ENCODE results near the gene DNAH11. TPM values are rescaled to one million over a fixed set of nuclear protein-coding genes. Genes with fewer than 3 reads are reported as not detected.

DNAH11 gene
- total RNA-seq, 1 donor from 2014 or later = 3.4 TPM

GRCh38 chr7:21616796-21617436 lies 74.1 kb downstream of the DNAH11 start:
- intact Hi-C loops (cut with DNase I) = no loop called here
- Histone ChIP-seq H3K9me3 (no peaks in the 10 kb centered on the region), H3K4me1 (no peaks in the 10 kb centered on the region), H3K27me3 (no peaks in the 10 kb centered on the region), H3K27ac (peak overlapping the region; percentile 81), H3K36me3 (no peaks in the 10 kb centered on the region), H3K4me3 (no peak overlapping the region)
- ATAC-seq (peak; percentile 88), DNase-seq (no peak)
- no peak for TF ChIP-seq CTCF (IDR thresholded peaks at IDR 0.05)

GRCh38 chr7:21617513-21617912 lies 74.7 kb downstream of the DNAH11 start:
- ATAC-seq (peak; percentile 47), DNase-seq (no peak)
- no peaks in the 10 kb centered on the region for H3K27me3 ChIP-seq
- H3K4me3 ChIP-seq = no peak overlapping the region
- H3K4me1 ChIP-seq = no peaks in the 10 kb centered on the region
- H3K9me3 ChIP-seq = no peaks in the 10 kb centered on the region
- intact Hi-C loops (cut with DNase I) = no loop called here
- H3K27ac ChIP-seq = peak overlapping the region; percentile 81
- no peaks in the 10 kb centered on the region for H3K36me3 ChIP-seq
- no peak for TF ChIP-seq CTCF (IDR thresholded peaks at IDR 0.05)

- Histone ChIP-seq H3K4me3 (no peak overlapping the region), H3K4me1 (no peaks in the 10 kb centered on the region), H3K9me3 (no peaks in the 10 kb centered on the region), H3K27ac (peak overlapping the region; percentile 81), H3K36me3 (no peaks in the 10 kb centered on the region), H3K27me3 (no peaks in the 10 kb centered on the region)
- no peak for TF ChIP-seq CTCF (IDR thresholded peaks at IDR 0.05)
- no peak for DNase-seq
- ATAC-seq = peak; percentile 86
- intact Hi-C loops (cut with DNase I) = no loop called here
These were observed 75.1 kb downstream of the DNAH11 start for GRCh38 chr7:21617916-21618390.

- H3K9me3 ChIP-seq = no peaks in the 10 kb centered on the region
- no peak overlapping the region for H3K4me3 ChIP-seq
- H3K27ac ChIP-seq = no peak overlapping the region
- intact Hi-C loops (cut with DNase I) = no loop called here
- ATAC-seq (no peak), DNase-seq (no peak)
- H3K27me3 ChIP-seq = no peaks in the 10 kb centered on the region
- no peaks in the 10 kb centered on the region for H3K36me3 ChIP-seq
- no peak for TF ChIP-seq CTCF (IDR thresholded peaks at IDR 0.05)
- no peaks in the 10 kb centered on the region for H3K4me1 ChIP-seq
These were observed 75.9 kb downstream of the DNAH11 start for GRCh38 chr7:21618706-21619105.

- Histone ChIP-seq H3K4me1 (no peaks in the 10 kb centered on the region), H3K4me3 (no peak overlapping the region), H3K36me3 (no peaks in the 10 kb centered on the region), H3K27ac (no peak overlapping the region), H3K9me3 (no peaks in the 10 kb centered on the region), H3K27me3 (no peaks in the 10 kb centered on the region)
- TF ChIP-seq CTCF (IDR thresholded peaks at IDR 0.05) = no peak
- DNase-seq (no peak), ATAC-seq (no peak)
- intact Hi-C loops (cut with DNase I) = no loop called here
These were observed 77.2 kb downstream of the DNAH11 start for GRCh38 chr7:21620054-21620453.

GRCh38 chr7:21624320-21624719 lies 81.5 kb downstream of the DNAH11 start:
- TF ChIP-seq CTCF (IDR thresholded peaks at IDR 0.05) = no peak
- Histone ChIP-seq H3K27me3 (no peaks in the 10 kb centered on the region), H3K27ac (no peak overlapping the region), H3K9me3 (no peaks in the 10 kb centered on the region), H3K4me1 (no peaks in the 10 kb centered on the region), H3K36me3 (no peaks in the 10 kb centered on the region), H3K4me3 (no peak overlapping the region)
- intact Hi-C loops (cut with DNase I) = no loop called here
- ATAC-seq (no peak), DNase-seq (no peak)

Measured in upper lobe of right lung (tissue), 1 donor.